ENCODE results near the gene NADSYN1. TPM values are rescaled to one million over a fixed set of nuclear protein-coding genes. Genes with fewer than 3 reads are reported as not detected.

NADSYN1 gene
- polyA plus RNA-seq, 1 donor from 2014 or later = 66.9 TPM

- Histone ChIP-seq H3K9me2 (ENCODE audit: insufficient read depth, low read length) (no peaks in the 10 kb centered on the region), H4K20me1 (ENCODE audit: insufficient read depth) (no peaks in the 10 kb centered on the region), H3K79me2 (replicated peaks; ENCODE audit: insufficient read depth, low read length) (no peaks in the 10 kb centered on the region), H3K9ac (ENCODE audit: low read length) (no peak overlapping the region), H3K27ac (ENCODE audit: low read length) (no peak overlapping the region), H3K9me3 (ENCODE audit: low read length) (peaks cover 5% of the 10 kb centered on the region), H3F3A (ENCODE audit: insufficient read depth, low read length, poor library complexity, severe bottlenecking) (no peaks in the 10 kb centered on the region), H2AFZ (ENCODE audit: low read depth, low read length) (no peak overlapping the region), H3K4me3 (ENCODE audit: low read length) (no peak overlapping the region), H3K36me3 (ENCODE audit: insufficient read depth, low read length) (no peaks in the 10 kb centered on the region), H3K27me3 (ENCODE audit: insufficient read depth, low read depth, low read length) (no peaks in the 10 kb centered on the region), H3K4me2 (ENCODE audit: low read length) (no peak overlapping the region)
- TF ChIP-seq RAD21 (conservative IDR thresholded peaks at IDR 0.05) (no peak), REST (IDR thresholded peaks at IDR 0.05; ENCODE audit: borderline replicate concordance) (no peak), EP300 (conservative IDR thresholded peaks at IDR 0.05; ENCODE audit: poor library complexity, severe bottlenecking) (no peak), EZH2 (IDR thresholded peaks at IDR 0.05; ENCODE audit: borderline replicate concordance, insufficient read depth, low read length, poor library complexity, severe bottlenecking) (no peak), TAF1 (IDR thresholded peaks at IDR 0.05; ENCODE audit: low read depth) (no peak), CTCF (IDR thresholded peaks at IDR 0.05; ENCODE audit: poor library complexity, severe bottlenecking) (no peak), POLR2AphosphoS5 (IDR thresholded peaks at IDR 0.05) (no peak)
Observed at GRCh38 chr11:71505781-71506180, 52.8 kb downstream of the NADSYN1 start.

GRCh38 chr11:71507102-71507501 is 54.1 kb downstream of the NADSYN1 start:
- Histone ChIP-seq H3K27me3 (ENCODE audit: insufficient read depth, low read depth, low read length) (no peaks in the 10 kb centered on the region), H3K27ac (ENCODE audit: low read length) (no peak overlapping the region), H4K20me1 (ENCODE audit: insufficient read depth) (no peaks in the 10 kb centered on the region), H3K9me2 (ENCODE audit: insufficient read depth, low read length) (no peaks in the 10 kb centered on the region), H2AFZ (ENCODE audit: low read depth, low read length) (no peak overlapping the region), H3K79me2 (replicated peaks; ENCODE audit: insufficient read depth, low read length) (no peaks in the 10 kb centered on the region), H3K4me3 (ENCODE audit: low read length) (no peak overlapping the region), H3K9me3 (ENCODE audit: low read length) (peaks cover 5% of the 10 kb centered on the region), H3K4me2 (ENCODE audit: low read length) (no peak overlapping the region), H3F3A (ENCODE audit: insufficient read depth, low read length, poor library complexity, severe bottlenecking) (no peaks in the 10 kb centered on the region), H3K9ac (ENCODE audit: low read length) (no peak overlapping the region), H3K36me3 (ENCODE audit: insufficient read depth, low read length) (no peaks in the 10 kb centered on the region)
- TF ChIP-seq MXI1 (conservative IDR thresholded peaks at IDR 0.05; ENCODE audit: poor library complexity, severe bottlenecking) (no peak), RAD21 (conservative IDR thresholded peaks at IDR 0.05) (no peak)
